ENCODE data around the gene GXYLT2.

DNA sequence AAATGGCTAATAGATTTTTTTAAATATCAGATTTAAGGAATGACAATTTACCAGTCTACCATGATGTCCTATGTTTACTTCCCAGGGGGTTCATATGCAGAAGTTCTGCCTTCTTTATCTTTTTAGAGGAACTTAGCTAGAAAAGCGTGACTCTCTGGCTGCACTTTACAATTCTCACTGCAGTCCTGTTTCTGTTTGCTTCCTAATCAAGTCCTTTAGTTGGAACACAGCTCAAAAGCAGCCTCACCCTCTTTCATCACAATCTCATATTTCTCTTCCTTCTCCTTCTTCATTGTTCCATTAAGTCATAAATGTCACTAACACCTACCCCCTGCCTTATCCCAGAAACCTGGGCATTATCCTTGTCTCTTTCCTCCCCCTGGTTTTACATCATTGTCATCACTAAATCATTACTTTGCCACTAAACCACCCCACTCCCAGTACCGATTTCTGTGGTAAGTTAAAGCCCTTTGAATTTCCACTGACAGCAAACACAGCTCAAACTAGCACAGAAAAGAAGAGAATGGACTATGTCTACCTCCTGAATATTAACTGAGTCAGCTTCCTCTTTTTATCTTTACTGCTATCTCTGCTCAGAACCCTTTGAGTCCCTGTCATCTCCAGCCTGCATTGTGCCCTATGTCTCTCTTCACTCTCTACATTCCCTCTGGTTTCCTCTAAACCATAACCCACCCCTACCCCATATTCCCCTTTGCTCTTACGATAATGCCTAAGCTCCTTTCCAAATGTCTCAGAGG lies 94.9 kb downstream of the GXYLT2 start:
- no peak for TF ChIP-seq POLR2A (IDR thresholded peaks at IDR 0.05)
- TF ChIP-seq, protein P1, sequence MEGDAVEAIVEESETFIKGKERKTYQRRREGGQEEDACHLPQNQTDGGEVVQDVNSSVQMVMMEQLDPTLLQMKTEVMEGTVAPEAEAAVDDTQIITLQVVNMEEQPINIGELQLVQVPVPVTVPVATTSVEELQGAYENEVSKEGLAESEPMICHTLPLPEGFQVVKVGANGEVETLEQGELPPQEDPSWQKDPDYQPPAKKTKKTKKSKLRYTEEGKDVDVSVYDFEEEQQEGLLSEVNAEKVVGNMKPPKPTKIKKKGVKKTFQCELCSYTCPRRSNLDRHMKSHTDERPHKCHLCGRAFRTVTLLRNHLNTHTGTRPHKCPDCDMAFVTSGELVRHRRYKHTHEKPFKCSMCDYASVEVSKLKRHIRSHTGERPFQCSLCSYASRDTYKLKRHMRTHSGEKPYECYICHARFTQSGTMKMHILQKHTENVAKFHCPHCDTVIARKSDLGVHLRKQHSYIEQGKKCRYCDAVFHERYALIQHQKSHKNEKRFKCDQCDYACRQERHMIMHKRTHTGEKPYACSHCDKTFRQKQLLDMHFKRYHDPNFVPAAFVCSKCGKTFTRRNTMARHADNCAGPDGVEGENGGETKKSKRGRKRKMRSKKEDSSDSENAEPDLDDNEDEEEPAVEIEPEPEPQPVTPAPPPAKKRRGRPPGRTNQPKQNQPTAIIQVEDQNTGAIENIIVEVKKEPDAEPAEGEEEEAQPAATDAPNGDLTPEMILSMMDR (IDR thresholded peaks at IDR 0.05), result no peak
- no peak for TF ChIP-seq EP300 (IDR thresholded peaks at IDR 0.05)

Data from sigmoid colon (tissue), 4 donors.